ENCODE measurements around the gene LILRB4.

- no peak for TF ChIP-seq CTCF (IDR thresholded peaks at IDR 0.05; ENCODE audit: insufficient read depth, low read depth, low read length)
- TF ChIP-seq EZH2 (IDR thresholded peaks at IDR 0.05; ENCODE audit: insufficient read depth, low read length) = no peak
Measured at GRCh38 chr19:54670576-54671357, 8.0 kb downstream of the LILRB4 start.

Measured in astrocyte (in vitro differentiated cells and primary cell).